Measurements from ENCODE around the gene CAPN3.

The CAPN3 gene

DNA sequence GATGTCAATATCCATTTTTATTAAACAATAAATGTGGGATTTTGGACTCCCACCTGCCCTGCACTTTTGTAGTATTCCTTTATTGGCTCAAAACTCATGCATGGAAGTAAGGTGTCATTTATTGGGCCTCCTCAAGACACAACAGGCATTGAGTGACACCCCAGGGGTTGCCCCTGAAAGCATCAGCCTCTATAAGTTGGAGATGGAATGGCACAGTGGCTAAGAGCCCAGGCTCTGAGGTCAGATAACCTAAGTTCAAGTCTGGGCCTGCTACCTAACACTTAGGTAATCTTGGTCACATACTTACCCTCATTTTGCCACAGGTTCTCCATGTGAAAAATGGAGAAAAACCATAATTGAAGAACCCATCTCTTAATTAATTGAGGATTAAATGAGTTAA lies 4.6 kb downstream of the CAPN3 start:
- no peak overlapping the region for H3K27ac Mint-ChIP-seq
- ATAC-seq (replicated peaks) (no peak), DNase-seq (no peak)
- no peaks in the 10 kb centered on the region for H3K4me1 Mint-ChIP-seq (ENCODE audit: low read depth in 2 of 2)
- no peaks in the 10 kb centered on the region for H3K27me3 Mint-ChIP-seq
- H3K36me3 Mint-ChIP-seq (ENCODE audit: insufficient read depth) = no peaks in the 10 kb centered on the region
- H3K9me3 Mint-ChIP-seq = no peaks in the 10 kb centered on the region
- no peak overlapping the region for H3K4me3 Mint-ChIP-seq

- no peak for DNase-seq
- no peak for ATAC-seq (replicated peaks)
- Mint-ChIP-seq H3K36me3 (ENCODE audit: insufficient read depth) (no peaks in the 10 kb centered on the region), H3K27me3 (no peaks in the 10 kb centered on the region), H3K4me1 (ENCODE audit: low read depth in 2 of 2) (no peaks in the 10 kb centered on the region), H3K4me3 (no peak overlapping the region), H3K9me3 (no peaks in the 10 kb centered on the region), H3K27ac (no peak overlapping the region)
These were observed 5.2 kb downstream of the CAPN3 start for GRCh38 chr15:42364529-42364928.

- Mint-ChIP-seq H3K36me3 (ENCODE audit: insufficient read depth) (no peaks in the 10 kb centered on the region), H3K27ac (peak overlapping the region in 1 of 2 donors; percentile 3), H3K4me3 (no peak overlapping the region), H3K27me3 (no peaks in the 10 kb centered on the region), H3K9me3 (no peaks in the 10 kb centered on the region), H3K4me1 (ENCODE audit: low read depth in 2 of 2) (no peaks in the 10 kb centered on the region)
- DNase-seq (no peak), ATAC-seq (replicated peaks) (no peak)
These were observed 6.7 kb downstream of the CAPN3 start for GRCh38 chr15:42365921-42366550.

DNA sequence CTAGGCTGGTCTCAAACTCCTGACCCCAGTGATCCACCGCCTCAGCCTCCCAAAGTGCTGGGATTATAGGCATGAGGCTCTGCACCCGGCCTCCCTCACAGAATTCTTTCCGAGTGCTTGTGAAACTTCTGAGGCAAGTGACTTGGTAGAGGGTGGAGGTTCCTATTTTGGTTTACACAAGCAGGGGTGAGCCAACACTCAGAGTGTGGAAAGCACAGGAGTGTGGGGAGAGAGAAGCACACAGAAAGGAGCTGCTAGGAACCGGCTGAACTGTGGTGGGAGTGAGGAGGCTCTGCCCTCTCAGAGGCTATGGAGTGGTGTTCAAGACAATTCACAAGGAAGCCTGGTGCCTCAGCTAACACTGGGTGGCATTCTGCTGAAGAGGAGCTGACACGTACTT lies 7.7 kb downstream of the CAPN3 start:
- H3K27me3 Mint-ChIP-seq = no peaks in the 10 kb centered on the region
- no peak overlapping the region for H3K27ac Mint-ChIP-seq
- no peaks in the 10 kb centered on the region for H3K4me1 Mint-ChIP-seq (ENCODE audit: low read depth in 2 of 2)
- DNase-seq (no peak), ATAC-seq (replicated peaks) (no peak)
- H3K9me3 Mint-ChIP-seq = no peaks in the 10 kb centered on the region
- peaks cover under 1% of the 10 kb centered on the region for H3K36me3 Mint-ChIP-seq (ENCODE audit: insufficient read depth)
- no peak overlapping the region for H3K4me3 Mint-ChIP-seq

DNA sequence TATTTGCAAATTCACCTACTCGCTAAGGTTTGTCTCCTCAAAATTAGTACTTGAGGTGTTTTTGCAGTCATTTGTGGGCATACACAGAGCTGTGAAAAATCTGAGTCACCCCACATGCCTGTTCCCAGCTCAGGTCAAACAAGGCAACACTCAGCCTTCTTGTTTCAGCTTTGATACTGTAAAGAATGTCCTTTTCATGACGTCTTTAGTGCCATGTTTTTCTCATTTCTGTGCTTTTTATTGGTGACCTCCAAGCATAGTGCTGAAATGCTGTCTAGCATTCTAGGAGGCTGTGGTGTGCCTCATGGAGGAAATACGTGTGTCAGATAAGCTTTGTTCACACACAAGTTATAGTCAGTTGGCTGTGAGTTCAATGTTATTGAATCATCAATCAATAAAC lies 8.8 kb downstream of the CAPN3 start:
- Mint-ChIP-seq H3K36me3 (ENCODE audit: insufficient read depth) (peaks cover 6% of the 10 kb centered on the region), H3K4me1 (ENCODE audit: low read depth in 2 of 2) (no peaks in the 10 kb centered on the region)

GRCh38 chr15:42371096-42371495 lies 11.8 kb downstream of the CAPN3 start:
- Mint-ChIP-seq H3K36me3 (ENCODE audit: insufficient read depth) (peaks cover 6% of the 10 kb centered on the region), H3K27me3 (no peaks in the 10 kb centered on the region), H3K4me1 (ENCODE audit: low read depth in 2 of 2) (no peaks in the 10 kb centered on the region), H3K9me3 (no peaks in the 10 kb centered on the region), H3K27ac (no peak overlapping the region), H3K4me3 (no peak overlapping the region)
- DNase-seq (no peak), ATAC-seq (replicated peaks) (no peak)

More for the DNA sequence above, 8.8 kb downstream of the CAPN3 start:
- no peak for ATAC-seq (replicated peaks)
- Mint-ChIP-seq H3K27me3 (no peaks in the 10 kb centered on the region), H3K4me3 (no peak overlapping the region), H3K27ac (no peak overlapping the region), H3K9me3 (no peaks in the 10 kb centered on the region)
- no peak for DNase-seq

- H3K27me3 Mint-ChIP-seq = no peaks in the 10 kb centered on the region
- H3K36me3 Mint-ChIP-seq (ENCODE audit: insufficient read depth) = peaks cover 6% of the 10 kb centered on the region
- no peak overlapping the region for H3K4me3 Mint-ChIP-seq
- H3K4me1 Mint-ChIP-seq (ENCODE audit: low read depth in 2 of 2) = no peaks in the 10 kb centered on the region
- DNase-seq = no peak
- H3K27ac Mint-ChIP-seq = no peak overlapping the region
- no peak for ATAC-seq (replicated peaks)
- no peaks in the 10 kb centered on the region for H3K9me3 Mint-ChIP-seq
These were observed 14.0 kb downstream of the CAPN3 start for GRCh38 chr15:42373274-42373673.

DNA sequence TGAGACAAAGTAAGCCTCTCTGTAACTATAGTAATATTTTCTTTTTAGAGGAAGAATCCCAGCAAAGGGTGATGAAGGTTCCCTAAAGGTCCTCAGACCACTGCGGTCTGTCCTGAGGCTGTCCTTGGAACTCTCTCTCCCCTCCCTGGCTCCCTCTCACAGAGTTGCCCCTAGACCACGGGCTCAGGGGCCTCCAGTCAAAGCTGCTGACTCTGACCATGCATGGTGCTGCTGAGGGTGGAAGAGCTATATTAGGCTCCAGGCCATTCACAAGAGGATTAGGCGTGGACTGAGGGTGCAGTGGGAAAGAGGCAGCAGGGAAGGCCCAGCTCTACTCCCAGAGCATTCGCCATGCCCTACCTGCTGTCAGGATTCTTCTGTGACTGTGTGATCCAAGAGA lies 14.6 kb downstream of the CAPN3 start:
- no peak for ATAC-seq (replicated peaks)

DNA sequence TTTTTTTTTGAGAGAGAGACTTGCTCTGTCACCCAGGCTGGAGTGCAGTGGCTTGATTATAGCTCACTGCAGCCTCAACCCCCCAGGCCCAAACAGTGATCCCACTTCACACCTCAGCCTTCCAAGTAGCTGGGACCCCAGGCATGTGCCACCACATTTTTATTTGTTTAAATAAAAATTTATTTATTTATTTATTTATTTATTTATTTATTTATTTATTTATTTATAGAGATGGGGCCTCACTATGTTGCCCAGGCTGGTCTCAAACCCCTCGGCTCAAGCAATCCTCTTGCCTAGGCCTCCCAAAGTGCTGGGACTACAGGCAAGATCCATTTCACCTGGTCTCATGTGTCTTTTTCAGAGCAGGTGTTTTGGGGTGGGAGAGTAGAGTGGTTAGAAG lies 15.5 kb downstream of the CAPN3 start:
- Mint-ChIP-seq H3K4me3 (no peak overlapping the region), H3K27ac (no peak overlapping the region), H3K9me3 (no peaks in the 10 kb centered on the region), H3K36me3 (ENCODE audit: insufficient read depth) (peaks cover 6% of the 10 kb centered on the region), H3K27me3 (no peaks in the 10 kb centered on the region), H3K4me1 (ENCODE audit: low read depth in 2 of 2) (no peaks in the 10 kb centered on the region)
- ATAC-seq (replicated peaks) = no peak
- no peak for DNase-seq

More for the DNA sequence above, 14.6 kb downstream of the CAPN3 start:
- Mint-ChIP-seq H3K9me3 (no peaks in the 10 kb centered on the region), H3K4me3 (no peak overlapping the region), H3K27ac (no peak overlapping the region), H3K27me3 (no peaks in the 10 kb centered on the region), H3K36me3 (ENCODE audit: insufficient read depth) (peaks cover 6% of the 10 kb centered on the region), H3K4me1 (ENCODE audit: low read depth in 2 of 2) (no peaks in the 10 kb centered on the region)
- DNase-seq = no peak

DNA sequence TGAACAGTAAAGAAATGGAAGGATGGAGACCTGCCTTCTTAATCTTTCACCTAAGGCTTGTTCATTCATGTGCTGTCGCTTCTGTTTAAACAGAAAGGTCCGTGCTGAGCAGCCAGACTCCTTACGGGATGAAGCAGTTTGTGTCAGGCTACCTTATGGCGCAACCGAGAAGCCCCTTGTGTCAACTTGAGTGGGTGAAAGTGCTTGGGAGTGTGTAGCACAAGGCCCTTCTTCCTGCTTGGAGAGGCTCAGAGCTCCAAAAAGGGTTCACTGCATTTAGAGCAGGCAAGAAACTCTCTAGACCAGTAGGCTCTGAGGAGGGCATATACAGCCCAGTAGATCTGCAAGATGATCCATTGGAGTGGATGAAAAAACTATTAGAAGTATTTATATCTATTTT lies 16.0 kb downstream of the CAPN3 start:
- DNase-seq (no peak), ATAC-seq (replicated peaks) (no peak)
- H3K36me3 Mint-ChIP-seq (ENCODE audit: insufficient read depth) = peaks cover 6% of the 10 kb centered on the region
- H3K4me3 Mint-ChIP-seq = no peak overlapping the region
- no peaks in the 10 kb centered on the region for H3K9me3 Mint-ChIP-seq
- no peaks in the 10 kb centered on the region for H3K4me1 Mint-ChIP-seq (ENCODE audit: low read depth in 2 of 2)
- H3K27me3 Mint-ChIP-seq = no peaks in the 10 kb centered on the region
- no peak overlapping the region for H3K27ac Mint-ChIP-seq

DNA sequence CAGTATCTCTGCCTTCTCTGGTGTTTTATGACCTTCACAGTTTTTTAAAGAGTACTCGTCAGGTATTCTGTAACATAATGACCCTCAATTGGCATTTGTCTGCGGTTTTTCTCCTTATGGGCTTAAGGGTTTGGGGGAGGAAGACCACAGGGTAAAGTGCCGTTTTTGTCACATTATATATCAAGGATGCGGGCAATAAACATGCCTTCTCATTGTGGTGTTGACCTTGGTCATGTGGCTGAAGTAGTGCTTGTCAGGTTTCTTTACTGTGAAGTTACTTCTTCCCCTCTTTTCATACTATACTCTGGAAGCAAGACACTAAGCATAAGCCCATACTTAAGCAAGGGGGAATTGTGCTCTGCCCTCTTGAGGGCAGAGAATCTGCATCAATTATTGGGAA lies 16.6 kb downstream of the CAPN3 start:
- DNase-seq = no peak
- ATAC-seq (replicated peaks) = no peak
- peak overlapping the region in 1 of 2 donors; percentile 30 for H3K27ac Mint-ChIP-seq
- peaks cover 6% of the 10 kb centered on the region for H3K36me3 Mint-ChIP-seq (ENCODE audit: insufficient read depth)
- no peak overlapping the region for H3K4me3 Mint-ChIP-seq
- H3K4me1 Mint-ChIP-seq (ENCODE audit: low read depth in 2 of 2) = no peaks in the 10 kb centered on the region
- H3K27me3 Mint-ChIP-seq = no peaks in the 10 kb centered on the region
- no peaks in the 10 kb centered on the region for H3K9me3 Mint-ChIP-seq

GRCh38 chr15:42378011-42378410 lies 18.7 kb downstream of the CAPN3 start:
- no peaks in the 10 kb centered on the region for H3K27me3 Mint-ChIP-seq
- H3K36me3 Mint-ChIP-seq (ENCODE audit: insufficient read depth) = no peaks in the 10 kb centered on the region
- H3K4me1 Mint-ChIP-seq (ENCODE audit: low read depth in 2 of 2) = no peaks in the 10 kb centered on the region
- DNase-seq (no peak), ATAC-seq (replicated peaks) (no peak)
- no peak overlapping the region for H3K27ac Mint-ChIP-seq
- no peaks in the 10 kb centered on the region for H3K9me3 Mint-ChIP-seq
- no peak overlapping the region for H3K4me3 Mint-ChIP-seq

GRCh38 chr15:42384597-42384996 lies 25.3 kb downstream of the CAPN3 start:
- ATAC-seq (replicated peaks) (no peak), DNase-seq (no peak)
- Mint-ChIP-seq H3K27ac (no peak overlapping the region), H3K36me3 (ENCODE audit: insufficient read depth) (no peaks in the 10 kb centered on the region), H3K4me3 (no peak overlapping the region), H3K27me3 (no peaks in the 10 kb centered on the region), H3K9me3 (no peaks in the 10 kb centered on the region), H3K4me1 (ENCODE audit: low read depth in 2 of 2) (no peaks in the 10 kb centered on the region)

GRCh38 chr15:42385206-42385979 lies 26.1 kb downstream of the CAPN3 start:
- Mint-ChIP-seq H3K4me3 (no peak overlapping the region), H3K27ac (peak overlapping the region in 1 of 2 donors; percentile 78), H3K4me1 (ENCODE audit: low read depth in 2 of 2) (no peaks in the 10 kb centered on the region), H3K36me3 (ENCODE audit: insufficient read depth) (no peaks in the 10 kb centered on the region), H3K27me3 (no peaks in the 10 kb centered on the region), H3K9me3 (no peaks in the 10 kb centered on the region)
- ATAC-seq (replicated peaks) = peak; percentile 46
- DNase-seq = peak in 1 of 3 experiments; percentile 7

All from effector memory CD8-positive, alpha-beta T cell (primary cell).